H1 (cell line): ENCODE data around the gene FKRP. TPM values are rescaled to one million over a fixed set of nuclear protein-coding genes. Genes with fewer than 3 reads are reported as not detected.

Experiments
- CTCF ChIA-PET: fragments of 300-600 bp; sonication (Branson Sonifier 250); formaldehyde crosslinking; loops from one replicate; lab custom pipeline; 2021; ENCODE audit not compliant: partially characterized antibody; lab: Charles Lee
- POLR2A ChIA-PET: fragments of 300-600 bp; sonication (Branson Sonifier 250); formaldehyde crosslinking; loops from one replicate; lab custom pipeline; 2021; ENCODE audit warnings: inconsistent platforms; ENCODE audit not compliant: partially characterized antibody; lab: Charles Lee
- DNase-seq, 2 experiments: peaks; one replicate each; pipeline versions ENCODE4 v3.0.0 to v3.0.0-alpha.2; 2010 to 2022; ENCODE audit warnings: low spot score in 2 of 2, low read depth in 1 of 2, mixed read lengths in 1 of 2
- FAIRE-seq: peaks from 2 replicates; lab custom pipeline; 2011; peaks lifted over from hg19 to GRCh38; lab: Jason Lieb, UNC
- H2AFZ ChIP-seq: 2 replicates; pipeline ENCODE4 v1.8.1; 2012; ENCODE audit warnings: low read length, inconsistent platforms
- H2AK5ac ChIP-seq: 2 replicates; pipeline ENCODE4 v1.6.1; 2013; ENCODE audit warnings: low read depth, low read length
- H2BK120ac ChIP-seq: replicated peaks from 2 replicates; pipeline ENCODE3; 2013; ENCODE audit warnings: low read depth, low read length, inconsistent platforms
- H2BK12ac ChIP-seq: 2 replicates; pipeline ENCODE4 v1.6.1; 2013; ENCODE audit warnings: low read depth, low read length
- H2BK15ac ChIP-seq: 2 replicates; pipeline ENCODE4 v1.6.1; 2013; ENCODE audit warnings: low read length
- H2BK20ac ChIP-seq: 2 replicates; pipeline ENCODE4 v1.6.1; 2013; ENCODE audit warnings: low read length
- H2BK5ac ChIP-seq: 2 replicates; pipeline ENCODE4 v1.6.1; 2013; ENCODE audit warnings: low read depth, low read length
- H3K14ac ChIP-seq: 2 replicates; pipeline ENCODE4 v1.6.1; 2013; ENCODE audit warnings: inconsistent platforms; ENCODE audit not compliant: insufficient read length
- H3K18ac ChIP-seq: 2 replicates; pipeline ENCODE4 v1.6.1; 2013; ENCODE audit warnings: low read length; ENCODE audit errors: extremely low read depth
- H3K23ac ChIP-seq: 2 replicates; pipeline ENCODE4 v1.6.1; 2013; ENCODE audit warnings: inconsistent platforms; ENCODE audit not compliant: insufficient read length
- H3K23me2 ChIP-seq: 2 replicates; pipeline ENCODE4 v1.6.1; 2013; ENCODE audit warnings: low read depth, low read length
- H3K27ac ChIP-seq: 2 replicates; pipeline ENCODE4 v1.6.1; 2011; ENCODE audit warnings: low read depth, low read length, inconsistent platforms
- H3K27me3 ChIP-seq, 4 experiments: replicated peaks in 1 of 4; 1 replicate in 1 of 4; 2 replicates in 3 of 4; pipeline versions ENCODE4 v1.6.1 to v1.8.1; 2011 to 2013; ENCODE audit warnings: low read length in 3 of 4, mild to moderate bottlenecking in 3 of 4, inconsistent platforms in 2 of 4, mixed read lengths in 2 of 4, moderate library complexity in 1 of 4; ENCODE audit not compliant: control insufficient read depth in 3 of 4, insufficient read depth in 3 of 4; ENCODE audit errors: extremely low read depth in 1 of 4
- H3K36me3 ChIP-seq, 4 experiments: 2 replicates each; pipeline versions ENCODE4 v1.6.1 to v1.8.1; 2011 to 2013; ENCODE audit warnings: mild to moderate bottlenecking in 4 of 4, low read length in 3 of 4, moderate library complexity in 2 of 4, control low read depth in 1 of 4, inconsistent platforms in 1 of 4; ENCODE audit not compliant: insufficient read depth in 4 of 4, control insufficient read depth in 2 of 4
- H3K4ac ChIP-seq: replicated peaks from 2 replicates; pipeline ENCODE3; 2013; ENCODE audit warnings: low read length, low read depth, mixed read lengths, inconsistent platforms; ENCODE audit not compliant: insufficient read length
- H3K4me1 ChIP-seq, 4 experiments: replicated peaks in 1 of 4; 1 replicate in 1 of 4; 2 replicates in 3 of 4; pipeline versions ENCODE4 v1.6.1 to v1.8.1; 2011 to 2013; ENCODE audit warnings: low read length in 3 of 4, inconsistent platforms in 2 of 4, mixed read lengths in 1 of 4; ENCODE audit not compliant: insufficient read depth in 4 of 4, control insufficient read depth in 3 of 4
- H3K4me2 ChIP-seq, 2 experiments: 2 replicates each; pipeline versions ENCODE4 v1.6.1 to v1.8.1; 2011 to 2013; ENCODE audit warnings: low read depth in 2 of 2, low read length in 2 of 2, control low read depth in 1 of 2, inconsistent platforms in 1 of 2, mild to moderate bottlenecking in 1 of 2; ENCODE audit not compliant: insufficient read depth in 1 of 2
- H3K4me3 ChIP-seq, 4 experiments: fragments of 200-600, 300-600 bp in 1 of 4; sonication (generic), shearing (Covaris generic), sonication (Bioruptor Twin) in 1 of 4; 2 replicates each; pipeline versions ENCODE4 v1.5.1 to v1.8.1; 2011 to 2016; ENCODE audit warnings: low read length in 4 of 4, low read depth in 3 of 4, control low read depth in 2 of 4, inconsistent platforms in 2 of 4, mild to moderate bottlenecking in 2 of 4, mixed read lengths in 1 of 4, moderate library complexity in 1 of 4; ENCODE audit not compliant: insufficient read depth in 2 of 4; ENCODE audit errors: extremely low read depth in 1 of 4
- H3K56ac ChIP-seq: replicated peaks from 2 replicates; pipeline ENCODE3; 2013; ENCODE audit warnings: low read depth, mild to moderate bottlenecking, mixed read lengths, low read length, inconsistent platforms; ENCODE audit not compliant: insufficient read length
- H3K79me1 ChIP-seq: 2 replicates; pipeline ENCODE4 v1.6.1; 2013; ENCODE audit warnings: low read depth, low read length, control low read depth
- H3K79me2 ChIP-seq, 2 experiments: 2 replicates each; pipeline versions ENCODE4 v1.6.1 to v1.8.1; 2012 to 2013; ENCODE audit warnings: low read length in 2 of 2, mild to moderate bottlenecking in 2 of 2, inconsistent platforms in 1 of 2; ENCODE audit not compliant: insufficient read depth in 2 of 2, control insufficient read depth in 1 of 2
- H3K9ac ChIP-seq, 4 experiments: replicated peaks in 1 of 4; 1 replicate in 1 of 4; 2 replicates in 3 of 4; pipeline versions ENCODE4 v1.6.1 to v1.8.1; 2011 to 2013; ENCODE audit warnings: low read depth in 3 of 4, low read length in 3 of 4, control low read depth in 2 of 4, mild to moderate bottlenecking in 2 of 4, moderate library complexity in 2 of 4, inconsistent platforms in 1 of 4; ENCODE audit errors: extremely low read depth in 1 of 4
- H3K9me3 ChIP-seq, 2 experiments: 2 replicates each; pipeline versions ENCODE4 v1.6.1 to v1.8.1; 2012 to 2013; ENCODE audit warnings: mild to moderate bottlenecking in 2 of 2, moderate library complexity in 2 of 2, control low read depth in 1 of 2, inconsistent platforms in 1 of 2, low read depth in 1 of 2, low read length in 1 of 2, mixed read lengths in 1 of 2; ENCODE audit not compliant: insufficient read depth in 2 of 2
- H4K20me1 ChIP-seq, 2 experiments: replicated peaks in 1 of 2; 2 replicates each; pipeline versions ENCODE3 to v1.8.1; 2011 to 2013; ENCODE audit warnings: inconsistent platforms in 2 of 2, low read length in 2 of 2, mild to moderate bottlenecking in 1 of 2; ENCODE audit not compliant: insufficient read depth in 2 of 2, control insufficient read depth in 1 of 2
- H4K5ac ChIP-seq: 2 replicates; pipeline ENCODE4 v1.6.1; 2013; ENCODE audit warnings: low read length, low read depth, mixed read lengths, inconsistent platforms; ENCODE audit not compliant: insufficient read length
- H4K8ac ChIP-seq: 2 replicates; pipeline ENCODE4 v1.8.0; 2013; ENCODE audit warnings: mild to moderate bottlenecking, moderate library complexity, low read length, inconsistent platforms; ENCODE audit not compliant: insufficient read depth; ENCODE audit errors: extremely low read depth
- H4K91ac ChIP-seq: replicated peaks from 2 replicates; pipeline ENCODE3; 2013; ENCODE audit warnings: low read length, mixed read lengths, inconsistent platforms; ENCODE audit not compliant: insufficient read length
- WGBS, 2 experiments: shearing (Covaris generic) in 1 of 2; methylation state at CpG; one replicate each; pipeline versions ENCODE4 v1.1.6 to v1.1.7; 2013 to 2015; ENCODE audit warnings: low lambda C conversion rate in 2 of 2, mixed read lengths in 2 of 2, inconsistent platforms in 1 of 2, low coverage in 1 of 2, missing lambda C conversion rate in 1 of 2; ENCODE audit not compliant: insufficient replicate concordance in 2 of 2, insufficient coverage in 1 of 2, insufficient read length in 1 of 2; ENCODE audit errors: extremely low coverage in 1 of 2, missing lambda C conversion rate in 1 of 2; 5-methylcytosine and 5-hydroxymethylcytosine counted together
- polyA plus RNA-seq, 7 experiments: library from polyadenylated mRNA; depleted of rRNA in 3 of 7; stranded (reverse) in 5 of 7; unstranded in 2 of 7; fragments of >200 nt in 5 of 7; fragments of 200-250 nt in 2 of 7; gene quantifications; 1 replicate in 5 of 7; 2 replicates in 1 of 7; 4 replicates in 1 of 7; pipeline versions ENCODE4 v1.2.1 to v1.2.3, GENCODE V29; 2011 to 2013; ENCODE audit warnings: missing spikeins in 2 of 7, mixed read lengths in 2 of 7
- total RNA-seq: library from RNA; stranded (reverse); fragmentation: NEBNext Ultra II Directional; extraction: Animal tissue kit (Norgen Biotek cat#: 25700); gene quantifications from 2 replicates; pipeline ENCODE4 v1.2.1, GENCODE V29; 2021
- TF ChIP-seq, protein P1 (sequence below): IDR thresholded peaks from 2 replicates; pipeline ENCODE4 v1.6.1; 2012; ENCODE audit warnings: inconsistent platforms
- TF ChIP-seq, protein P2 (sequence below): IDR thresholded peaks from 2 replicates; pipeline ENCODE4 v1.6.1; 2012; ENCODE audit warnings: low read length, inconsistent platforms

Gene FKRP
- total and polyA plus RNA-seq, 2 of the 8 experiments (the other 6 are each of a cell fraction or from before 2014, with no cell fraction given) = 17.1 to 24.4 TPM

DNA sequence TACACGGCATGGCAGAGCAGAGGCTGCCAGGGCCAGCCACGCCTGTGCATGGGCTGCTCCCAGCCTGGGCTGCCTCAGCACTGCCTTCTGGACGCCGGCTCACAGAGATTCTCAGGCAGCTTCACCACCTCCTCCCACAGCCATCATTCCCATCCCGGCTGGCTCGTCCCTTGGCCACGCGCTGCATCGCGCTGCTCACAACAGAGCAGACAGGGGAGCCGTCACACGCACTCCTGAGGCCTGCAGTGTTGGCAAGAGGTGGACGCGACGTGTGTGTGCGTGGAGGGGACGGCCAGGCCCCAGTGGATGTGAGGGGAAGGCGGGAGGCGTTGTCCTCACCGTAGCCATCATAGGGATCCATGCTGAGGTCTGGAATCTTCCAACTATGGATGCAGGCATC is 21.4 kb upstream of the FKRP start:
- H2BK120ac ChIP-seq = no peak overlapping the region
- H4K8ac ChIP-seq = no peak overlapping the region
- no peak overlapping the region for H3K9ac ChIP-seq
- H2BK15ac ChIP-seq = no peak overlapping the region
- no peak overlapping the region for H2BK20ac ChIP-seq
- no peaks in the 10 kb centered on the region for H3K23me2 ChIP-seq
- H4K5ac ChIP-seq = no peak overlapping the region
- CTCF ChIA-PET = interaction anchor here (0.6 to 15.8 kb wide), 4 partner anchors 11 to 218 kb away, joined by 3 to 188 read pairs (median 5); no protein-coding TSS in a partner anchor
- no peak for FAIRE-seq
- TF ChIP-seq, protein P1, sequence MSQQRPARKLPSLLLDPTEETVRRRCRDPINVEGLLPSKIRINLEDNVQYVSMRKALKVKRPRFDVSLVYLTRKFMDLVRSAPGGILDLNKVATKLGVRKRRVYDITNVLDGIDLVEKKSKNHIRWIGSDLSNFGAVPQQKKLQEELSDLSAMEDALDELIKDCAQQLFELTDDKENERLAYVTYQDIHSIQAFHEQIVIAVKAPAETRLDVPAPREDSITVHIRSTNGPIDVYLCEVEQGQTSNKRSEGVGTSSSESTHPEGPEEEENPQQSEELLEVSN = no peak
- TF ChIP-seq, protein P2, sequence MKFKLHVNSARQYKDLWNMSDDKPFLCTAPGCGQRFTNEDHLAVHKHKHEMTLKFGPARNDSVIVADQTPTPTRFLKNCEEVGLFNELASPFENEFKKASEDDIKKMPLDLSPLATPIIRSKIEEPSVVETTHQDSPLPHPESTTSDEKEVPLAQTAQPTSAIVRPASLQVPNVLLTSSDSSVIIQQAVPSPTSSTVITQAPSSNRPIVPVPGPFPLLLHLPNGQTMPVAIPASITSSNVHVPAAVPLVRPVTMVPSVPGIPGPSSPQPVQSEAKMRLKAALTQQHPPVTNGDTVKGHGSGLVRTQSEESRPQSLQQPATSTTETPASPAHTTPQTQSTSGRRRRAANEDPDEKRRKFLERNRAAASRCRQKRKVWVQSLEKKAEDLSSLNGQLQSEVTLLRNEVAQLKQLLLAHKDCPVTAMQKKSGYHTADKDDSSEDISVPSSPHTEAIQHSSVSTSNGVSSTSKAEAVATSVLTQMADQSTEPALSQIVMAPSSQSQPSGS = no peak
- TF ChIP-seq, all 59 proteins: peak for 0
- Histone ChIP-seq H4K91ac (no peak overlapping the region), H3K79me1 (peaks cover 5% of the 10 kb centered on the region; the same call in 1 of the 2 replicates), H3K4ac (no peak overlapping the region), H2AFZ (no peak overlapping the region), H3K4me3 (no peak overlapping the region), H3K4me2 (no peak overlapping the region), H3K27me3 (no peaks in the 10 kb centered on the region), H3K14ac (no peak overlapping the region), H4K20me1 (peaks cover 17 to 42% of the 10 kb centered on the region in 2 experiments), H3K36me3 (peaks cover 30 to 78% (median 65%) of the 10 kb centered on the region in 4 experiments), H2BK12ac (no peak overlapping the region), H2AK5ac (no peak overlapping the region), H3K27ac (no peak overlapping the region), H3K9me3 (no peaks in the 10 kb centered on the region), H3K18ac (no peak overlapping the region), H3K79me2 (peaks cover 0 to 6% of the 10 kb centered on the region in 2 experiments; a peak in 1 of 4 replicates), H2BK5ac (no peak overlapping the region), H3K23ac (no peak overlapping the region), H3K56ac (no peak overlapping the region), H3K4me1 (peaks cover 0 to 3% (median 0%) of the 10 kb centered on the region in 4 experiments; a peak in 4 of 7 replicates)
- WGBS, 2 experiments = 95% methylated on average over 18 of the region's 20 CpGs; no CpG with 5 or more reads in 1 of the 2 experiments
- POLR2A ChIA-PET = interaction anchor here (1.1 to 1.8 kb wide), 2 partner anchors 24 to 29 kb away, joined by 4 read pairs; no protein-coding TSS in a partner anchor
- DNase-seq = no peak
